GM21619 (cell line): Measurements from ENCODE around the gene SPDYE16.
"Not testable (repeated sequence)": the region's sequence is repeated elsewhere in the genome, so short reads cannot be mapped to it uniquely, and the experiment has no call there.

Experiments used
- ATAC-seq: cut with Tn5 transposase; IDR thresholded peaks from one replicate; pipeline ENCODE4 v1.9.1; 2021; ENCODE audit not compliant: unreplicated experiment

SPDYE16 gene

DNA sequence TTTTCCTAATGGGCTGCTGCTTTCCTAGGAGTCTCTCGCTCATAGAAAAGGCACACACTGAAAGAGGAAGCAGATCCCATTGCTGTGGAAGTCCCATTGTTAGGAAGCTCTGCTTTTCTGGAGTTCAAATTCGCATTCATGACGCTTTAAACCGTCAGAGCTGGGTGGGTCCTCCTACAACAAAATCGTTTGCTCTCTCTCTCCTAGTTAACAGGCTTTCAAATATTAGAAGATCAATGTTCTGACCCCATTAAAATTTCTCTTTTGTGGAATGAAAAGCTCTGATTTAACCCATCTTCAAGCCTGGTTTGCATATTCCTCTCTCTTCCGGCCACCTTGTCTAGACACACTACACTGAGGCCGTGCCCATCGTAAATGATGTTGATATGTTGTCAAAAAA, at the start of gene SPDYE16:
TSS of gene SPDYE16 (minus strand) at position 101 of the 400 bp plus-strand sequence. CDS start 1,838 bp downstream, outside the sequence.
- not testable (repeated sequence) for ATAC-seq

GRCh38 chr7:76592694-76593093, 49.6 kb upstream of the SPDYE16 start:
- not testable (repeated sequence) for ATAC-seq

DNA sequence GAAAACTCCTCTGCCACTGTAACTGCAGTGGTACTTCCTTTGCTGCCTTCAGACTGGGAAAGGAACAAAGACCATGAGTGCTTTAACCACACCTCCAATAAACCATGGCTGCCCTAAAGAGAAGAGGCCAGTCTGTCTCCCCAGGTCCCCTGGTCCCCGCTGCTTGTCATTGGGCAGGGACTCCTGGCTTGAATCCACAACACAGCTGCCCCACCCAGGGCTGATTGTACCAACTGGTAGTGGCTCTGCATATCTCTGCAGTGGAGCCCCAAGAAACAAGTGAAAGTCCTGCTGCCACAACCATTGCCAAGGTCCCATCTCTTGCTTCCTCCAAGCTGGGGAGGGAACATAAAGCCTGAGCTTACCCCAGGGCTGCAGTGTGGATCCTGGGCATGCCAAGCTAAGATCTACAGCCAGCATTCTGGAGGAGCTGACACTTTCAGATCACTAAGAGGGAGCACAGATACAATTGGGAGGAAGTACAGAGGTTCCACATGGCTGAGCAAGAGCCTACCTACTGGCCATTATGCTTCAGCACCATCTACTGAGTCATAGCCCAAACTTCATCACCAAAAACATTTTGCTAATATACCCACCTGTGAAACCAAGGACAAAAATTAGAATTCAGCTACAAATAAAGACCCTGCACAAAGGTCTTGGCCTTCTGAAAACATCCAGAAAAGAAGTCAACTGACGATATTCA, 48.7 kb upstream of the SPDYE16 start:
- peak; percentile 72 for ATAC-seq

DNA sequence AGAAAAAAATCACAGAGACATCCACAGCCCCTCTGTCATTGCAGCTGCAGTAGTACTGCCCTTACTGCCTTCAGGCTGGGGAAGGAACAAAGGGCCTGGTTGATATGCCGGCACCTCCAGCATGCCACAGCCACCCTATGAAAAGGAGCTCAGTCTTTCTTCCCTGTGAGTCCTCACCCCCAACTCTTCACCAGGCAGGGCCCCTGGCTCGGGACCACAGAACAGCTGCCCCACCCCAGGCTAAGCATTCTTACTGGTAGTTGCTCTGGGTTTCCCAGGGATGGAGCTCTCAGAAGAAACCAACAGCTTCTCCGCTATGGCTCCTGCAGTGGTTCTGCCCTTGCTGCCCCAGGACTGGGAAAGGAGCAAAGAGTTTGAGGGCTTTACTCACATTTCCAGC, 47.9 kb upstream of the SPDYE16 start:
- not testable (repeated sequence) for ATAC-seq

DNA sequence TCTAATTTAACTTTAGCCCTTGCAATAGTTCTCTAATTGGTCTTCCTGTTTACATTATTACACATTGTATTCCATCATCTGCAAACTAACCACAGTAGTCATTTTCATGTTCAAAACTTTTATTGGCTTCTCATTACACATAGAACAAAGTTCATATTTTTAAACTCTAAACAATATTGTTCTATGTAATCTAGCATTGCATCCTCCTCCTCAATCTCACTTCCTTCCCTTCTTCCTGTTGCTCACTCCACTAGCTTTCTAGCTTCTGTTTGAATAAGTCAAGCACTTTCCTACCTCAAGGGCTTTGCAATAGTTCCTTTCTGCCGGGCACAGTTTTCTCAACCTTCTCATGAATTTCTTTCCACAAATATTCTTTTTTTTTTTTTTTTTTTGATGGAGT, 45.5 kb upstream of the SPDYE16 start:
- not testable (repeated sequence) for ATAC-seq

- not testable (repeated sequence) for ATAC-seq
Observed at GRCh38 chr7:76586585-76587315, 43.7 kb upstream of the SPDYE16 start.

DNA sequence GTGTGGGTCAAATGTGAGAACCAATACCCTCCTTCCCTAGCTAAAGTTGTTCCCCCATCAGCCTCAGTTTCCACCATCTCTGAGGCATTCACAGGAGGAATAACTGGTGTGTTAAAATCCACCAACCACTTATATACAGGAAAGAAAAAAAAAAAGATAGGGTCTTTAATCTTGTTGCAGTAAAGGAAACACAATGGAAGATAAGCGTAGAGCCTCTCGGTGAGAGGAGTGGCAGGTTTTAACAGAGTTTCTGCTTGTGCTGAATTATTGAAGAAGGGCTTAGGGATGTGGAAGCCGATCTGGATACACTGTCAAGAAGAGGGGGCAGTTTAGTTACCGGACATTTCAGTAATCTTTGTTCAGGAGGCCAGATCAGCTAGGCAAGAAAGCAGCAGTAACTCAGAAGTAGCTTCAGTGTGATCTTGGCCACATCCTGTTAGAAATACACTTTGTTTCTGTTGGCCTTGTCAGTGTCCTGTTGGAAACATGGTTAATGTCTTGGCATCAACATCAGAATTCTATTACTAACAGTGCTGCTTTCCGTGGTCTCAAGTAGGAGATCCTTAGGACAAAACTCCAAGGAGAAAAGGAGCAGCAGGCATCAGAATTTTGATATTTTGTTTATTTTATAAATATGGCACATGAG, 40.7 kb upstream of the SPDYE16 start:
- ATAC-seq, result not testable (repeated sequence)

DNA sequence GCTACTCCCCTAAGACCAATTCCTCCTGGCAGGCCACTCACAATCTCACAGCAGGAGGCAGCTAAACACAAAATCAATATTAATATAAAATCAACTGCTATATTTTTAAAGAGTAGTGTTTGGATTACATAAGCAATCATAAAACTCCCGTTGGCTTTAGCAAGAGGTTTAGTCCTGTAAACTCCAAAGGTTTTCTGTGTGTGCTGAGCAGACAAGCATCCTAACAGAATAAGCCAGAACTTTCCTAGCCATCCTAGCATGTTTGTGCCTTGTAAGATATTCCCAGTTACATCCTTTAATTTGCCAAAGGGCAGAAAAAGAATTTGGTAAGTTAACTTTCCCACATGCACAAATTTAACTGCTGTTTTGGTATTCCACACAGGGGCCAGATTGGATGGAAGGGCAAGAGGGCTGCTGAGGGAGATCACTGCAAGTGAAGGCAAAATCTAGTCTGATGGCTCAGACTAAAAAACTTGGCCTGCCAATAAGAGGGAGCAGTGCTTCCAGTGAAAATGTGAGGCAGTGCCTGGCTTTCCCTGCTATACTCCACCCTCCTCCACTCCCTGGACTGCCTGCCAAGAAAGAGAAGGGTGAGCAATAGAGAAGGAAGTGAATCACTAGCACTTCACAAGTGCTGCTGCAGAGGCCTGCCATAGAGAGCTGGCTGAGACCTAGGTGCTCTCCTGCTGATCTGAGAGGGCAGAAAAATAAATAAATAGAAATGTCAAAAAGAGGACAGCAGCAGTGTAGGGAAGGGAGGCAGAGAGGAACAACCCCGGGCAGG, 39.9 kb upstream of the SPDYE16 start:
- not testable (repeated sequence) for ATAC-seq

GRCh38 chr7:76575919-76576655, 33.0 kb upstream of the SPDYE16 start:
- not testable (repeated sequence) for ATAC-seq

- ATAC-seq, result not testable (repeated sequence)
Observed at GRCh38 chr7:76575431-76575830, 32.3 kb upstream of the SPDYE16 start.

GRCh38 chr7:76572296-76572695, 29.2 kb upstream of the SPDYE16 start:
- not testable (repeated sequence) for ATAC-seq

DNA sequence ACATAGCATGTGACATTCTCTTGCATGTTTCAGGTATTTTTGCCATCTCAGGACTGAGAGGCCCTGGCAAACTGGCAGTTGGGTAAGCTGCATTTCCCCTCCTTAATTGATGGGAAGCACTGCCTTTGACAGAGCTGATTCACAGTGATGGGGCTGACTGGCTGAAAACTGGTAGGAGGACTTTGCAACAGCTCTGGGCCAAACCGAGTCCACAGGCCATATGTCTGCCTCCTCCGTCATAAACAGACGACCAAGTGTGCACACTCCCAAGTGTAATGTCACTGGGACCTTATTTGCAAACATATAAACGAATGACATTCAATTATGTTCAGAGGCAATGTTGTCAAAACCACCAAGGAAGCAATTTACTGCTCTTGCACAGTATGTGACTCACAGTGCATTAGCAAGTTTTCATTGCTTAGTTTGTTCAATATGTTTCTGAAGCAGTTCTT, 27.3 kb upstream of the SPDYE16 start:
- ATAC-seq, result not testable (repeated sequence)

DNA sequence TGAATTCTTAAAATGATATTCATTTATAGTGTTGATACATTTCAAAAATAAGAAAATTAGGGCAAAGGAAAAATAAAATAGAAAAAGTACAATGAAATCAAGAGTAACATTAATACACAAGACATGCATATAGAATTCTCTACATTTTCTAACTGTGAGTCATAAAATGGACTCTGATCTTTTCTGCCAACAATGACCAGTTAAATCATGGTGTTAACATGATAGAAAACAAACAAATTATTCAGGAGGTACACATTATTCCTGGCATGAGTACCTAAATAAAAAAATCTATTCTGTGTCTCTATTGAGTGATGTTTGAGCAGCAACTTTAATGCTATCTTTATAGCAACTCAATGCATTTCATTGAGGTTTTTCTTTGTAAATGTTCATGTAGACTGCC, 25.6 kb upstream of the SPDYE16 start:
- not testable (repeated sequence) for ATAC-seq

- ATAC-seq, result not testable (repeated sequence)
Observed at GRCh38 chr7:76567753-76568152, 24.7 kb upstream of the SPDYE16 start.

DNA sequence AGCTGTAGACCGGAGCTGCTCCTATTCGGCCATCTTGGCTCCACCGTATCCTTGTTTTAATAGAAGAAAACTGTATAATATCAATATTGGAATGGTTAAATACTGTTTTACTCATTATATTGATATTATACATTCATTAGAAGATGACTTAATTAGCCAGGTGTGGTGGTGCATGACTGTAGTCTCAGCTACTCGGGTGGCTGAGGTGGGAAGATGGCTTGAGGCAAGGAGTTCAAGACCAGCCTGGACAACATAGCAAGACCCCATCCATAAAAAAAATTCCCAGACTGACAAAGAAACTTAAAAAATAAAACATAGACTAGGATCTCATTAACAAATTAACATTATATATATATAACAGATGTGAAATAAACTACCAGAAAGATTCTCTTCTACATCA, 24.2 kb upstream of the SPDYE16 start:
- not testable (repeated sequence) for ATAC-seq

- not testable (repeated sequence) for ATAC-seq
Observed at GRCh38 chr7:76565001-76565400, 21.9 kb upstream of the SPDYE16 start.

GRCh38 chr7:76561342-76561741, 18.2 kb upstream of the SPDYE16 start:
- ATAC-seq, result not testable (repeated sequence)

DNA sequence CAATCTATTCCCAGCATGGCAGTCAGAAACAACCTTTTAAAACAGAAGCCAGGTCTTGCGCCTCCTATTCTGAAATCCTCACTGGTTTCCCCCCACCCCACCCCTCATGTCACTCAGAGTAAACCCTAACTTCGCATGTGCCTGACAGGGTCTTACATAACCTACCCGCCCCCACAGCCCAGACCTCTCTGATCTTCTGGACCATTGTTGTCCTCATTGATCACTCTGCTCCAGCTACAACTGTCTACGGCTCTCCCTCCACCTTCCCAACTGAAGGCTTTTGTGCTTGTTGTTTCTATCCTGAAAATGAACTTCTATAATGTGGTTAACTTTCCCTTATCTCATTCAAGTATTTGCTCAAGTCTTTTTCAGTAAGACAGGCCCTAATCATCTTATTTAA, 17.1 kb upstream of the SPDYE16 start:
- not testable (repeated sequence) for ATAC-seq

DNA sequence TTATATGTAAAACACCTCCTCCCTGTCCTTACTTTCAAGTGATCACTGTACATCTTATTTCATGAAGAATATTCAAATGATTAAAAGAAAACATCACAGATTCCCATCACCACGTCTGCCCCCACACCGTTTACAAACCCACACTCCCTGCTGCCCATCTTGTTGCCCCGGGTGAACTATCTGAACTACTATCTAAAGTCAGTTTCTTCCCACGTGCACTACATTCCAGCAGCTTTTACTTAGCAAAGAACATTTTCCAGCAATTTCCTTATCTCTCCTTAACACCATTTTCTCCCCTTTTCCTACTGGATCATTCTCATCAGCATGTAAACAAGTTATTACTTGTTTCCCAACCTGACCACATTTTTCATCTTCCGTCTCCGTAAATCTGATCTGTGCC, 16.6 kb upstream of the SPDYE16 start:
- not testable (repeated sequence) for ATAC-seq

- not testable (repeated sequence) for ATAC-seq
Observed at GRCh38 chr7:76551992-76552391, 8.9 kb upstream of the SPDYE16 start.
